Measurements from ENCODE around the gene VAV1.

DNA sequence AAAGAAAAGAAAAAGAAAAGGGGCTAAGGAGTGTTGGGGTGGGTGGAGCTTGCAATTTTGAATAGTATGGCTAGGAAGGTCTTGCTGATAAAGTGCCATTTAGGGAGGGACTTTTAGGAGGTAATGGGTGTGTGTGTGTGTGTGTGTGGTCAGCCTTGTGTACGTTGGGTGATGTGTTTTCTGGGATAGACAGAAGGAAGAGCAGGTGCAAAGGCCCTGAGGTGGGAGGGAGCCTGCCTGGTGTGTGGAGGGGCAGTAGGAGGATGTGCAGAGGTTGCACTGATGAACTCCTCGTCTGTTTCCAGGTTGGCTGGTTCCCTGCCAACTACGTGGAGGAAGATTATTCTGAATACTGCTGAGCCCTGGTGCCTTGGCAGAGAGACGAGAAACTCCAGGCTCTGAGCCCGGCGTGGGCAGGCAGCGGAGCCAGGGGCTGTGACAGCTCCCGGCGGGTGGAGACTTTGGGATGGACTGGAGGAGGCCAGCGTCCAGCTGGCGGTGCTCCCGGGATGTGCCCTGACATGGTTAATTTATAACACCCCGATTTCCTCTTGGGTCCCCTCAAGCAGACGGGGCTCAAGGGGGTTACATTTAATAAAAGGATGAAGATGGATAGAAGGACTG, 84.4 kb downstream of the VAV1 start:
- TF ChIP-seq CTCF (IDR thresholded peaks at IDR 0.05) (no peak), POLR2AphosphoS5 (IDR thresholded peaks at IDR 0.05; ENCODE audit: low read depth, low read length) (no peak)
- TF ChIP-seq, protein P1, sequence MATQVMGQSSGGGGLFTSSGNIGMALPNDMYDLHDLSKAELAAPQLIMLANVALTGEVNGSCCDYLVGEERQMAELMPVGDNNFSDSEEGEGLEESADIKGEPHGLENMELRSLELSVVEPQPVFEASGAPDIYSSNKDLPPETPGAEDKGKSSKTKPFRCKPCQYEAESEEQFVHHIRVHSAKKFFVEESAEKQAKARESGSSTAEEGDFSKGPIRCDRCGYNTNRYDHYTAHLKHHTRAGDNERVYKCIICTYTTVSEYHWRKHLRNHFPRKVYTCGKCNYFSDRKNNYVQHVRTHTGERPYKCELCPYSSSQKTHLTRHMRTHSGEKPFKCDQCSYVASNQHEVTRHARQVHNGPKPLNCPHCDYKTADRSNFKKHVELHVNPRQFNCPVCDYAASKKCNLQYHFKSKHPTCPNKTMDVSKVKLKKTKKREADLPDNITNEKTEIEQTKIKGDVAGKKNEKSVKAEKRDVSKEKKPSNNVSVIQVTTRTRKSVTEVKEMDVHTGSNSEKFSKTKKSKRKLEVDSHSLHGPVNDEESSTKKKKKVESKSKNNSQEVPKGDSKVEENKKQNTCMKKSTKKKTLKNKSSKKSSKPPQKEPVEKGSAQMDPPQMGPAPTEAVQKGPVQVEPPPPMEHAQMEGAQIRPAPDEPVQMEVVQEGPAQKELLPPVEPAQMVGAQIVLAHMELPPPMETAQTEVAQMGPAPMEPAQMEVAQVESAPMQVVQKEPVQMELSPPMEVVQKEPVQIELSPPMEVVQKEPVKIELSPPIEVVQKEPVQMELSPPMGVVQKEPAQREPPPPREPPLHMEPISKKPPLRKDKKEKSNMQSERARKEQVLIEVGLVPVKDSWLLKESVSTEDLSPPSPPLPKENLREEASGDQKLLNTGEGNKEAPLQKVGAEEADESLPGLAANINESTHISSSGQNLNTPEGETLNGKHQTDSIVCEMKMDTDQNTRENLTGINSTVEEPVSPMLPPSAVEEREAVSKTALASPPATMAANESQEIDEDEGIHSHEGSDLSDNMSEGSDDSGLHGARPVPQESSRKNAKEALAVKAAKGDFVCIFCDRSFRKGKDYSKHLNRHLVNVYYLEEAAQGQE (IDR thresholded peaks at IDR 0.05; ENCODE audit: insufficient read depth in 1 of 2, low read depth in 2 of 2, low read length in 1 of 2): no peak
